ENCODE results near the gene MLANA.

Gene MLANA

DNA sequence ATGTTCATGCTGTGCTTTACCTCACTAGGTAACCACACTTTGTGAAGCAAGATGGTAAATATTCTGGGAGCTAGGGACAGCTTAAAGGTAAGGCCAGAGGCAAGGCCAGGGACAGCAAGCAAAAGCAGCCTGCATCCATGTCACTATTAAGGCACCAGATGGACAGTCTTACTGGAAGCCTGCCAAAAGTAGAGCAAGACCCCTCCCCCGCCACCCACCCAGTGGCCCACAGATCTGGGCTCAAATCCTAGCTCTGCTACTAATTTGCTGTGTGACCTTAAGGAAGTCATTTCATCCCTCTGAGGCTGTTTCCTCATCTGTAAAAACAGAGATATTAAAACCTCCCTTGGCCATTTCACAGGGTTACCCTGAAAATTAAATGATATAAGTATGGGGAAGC is 44.6 kb upstream of the MLANA start:
- H3K27ac ChIP-seq = peak overlapping the region; percentile 38
- H3K4me3 ChIP-seq (ENCODE audit: low read depth, low read length) = no peak overlapping the region
- peak; percentile 83 for DNase-seq
- TF ChIP-seq, protein P1, sequence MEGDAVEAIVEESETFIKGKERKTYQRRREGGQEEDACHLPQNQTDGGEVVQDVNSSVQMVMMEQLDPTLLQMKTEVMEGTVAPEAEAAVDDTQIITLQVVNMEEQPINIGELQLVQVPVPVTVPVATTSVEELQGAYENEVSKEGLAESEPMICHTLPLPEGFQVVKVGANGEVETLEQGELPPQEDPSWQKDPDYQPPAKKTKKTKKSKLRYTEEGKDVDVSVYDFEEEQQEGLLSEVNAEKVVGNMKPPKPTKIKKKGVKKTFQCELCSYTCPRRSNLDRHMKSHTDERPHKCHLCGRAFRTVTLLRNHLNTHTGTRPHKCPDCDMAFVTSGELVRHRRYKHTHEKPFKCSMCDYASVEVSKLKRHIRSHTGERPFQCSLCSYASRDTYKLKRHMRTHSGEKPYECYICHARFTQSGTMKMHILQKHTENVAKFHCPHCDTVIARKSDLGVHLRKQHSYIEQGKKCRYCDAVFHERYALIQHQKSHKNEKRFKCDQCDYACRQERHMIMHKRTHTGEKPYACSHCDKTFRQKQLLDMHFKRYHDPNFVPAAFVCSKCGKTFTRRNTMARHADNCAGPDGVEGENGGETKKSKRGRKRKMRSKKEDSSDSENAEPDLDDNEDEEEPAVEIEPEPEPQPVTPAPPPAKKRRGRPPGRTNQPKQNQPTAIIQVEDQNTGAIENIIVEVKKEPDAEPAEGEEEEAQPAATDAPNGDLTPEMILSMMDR (IDR thresholded peaks at IDR 0.05; ENCODE audit: low read depth, low read length) = no peak
- no peaks in the 10 kb centered on the region for H3K27me3 ChIP-seq (ENCODE audit: insufficient read depth, low read depth, severe bottlenecking)
- no peaks in the 10 kb centered on the region for H3K36me3 ChIP-seq
- no peaks in the 10 kb centered on the region for H3K9me3 ChIP-seq (ENCODE audit: severe bottlenecking)

GRCh38 chr9:5846501-5846921 is 44.2 kb upstream of the MLANA start:
- TF ChIP-seq, protein P1 (IDR thresholded peaks at IDR 0.05; ENCODE audit: low read depth, low read length) = no peak
- H3K27ac ChIP-seq = no peak overlapping the region
- no peaks in the 10 kb centered on the region for H3K9me3 ChIP-seq (ENCODE audit: severe bottlenecking)
- H3K27me3 ChIP-seq (ENCODE audit: insufficient read depth, low read depth, severe bottlenecking) = no peaks in the 10 kb centered on the region
- H3K36me3 ChIP-seq = no peaks in the 10 kb centered on the region
- no peak for DNase-seq
- no peak overlapping the region for H3K4me3 ChIP-seq (ENCODE audit: low read depth, low read length)

GRCh38 chr9:5848372-5848882 is 42.3 kb upstream of the MLANA start:
- Histone ChIP-seq H3K4me3 (ENCODE audit: low read depth, low read length) (no peak overlapping the region), H3K9me3 (ENCODE audit: severe bottlenecking) (no peaks in the 10 kb centered on the region), H3K36me3 (no peaks in the 10 kb centered on the region), H3K27me3 (ENCODE audit: insufficient read depth, low read depth, severe bottlenecking) (no peaks in the 10 kb centered on the region), H3K27ac (no peak overlapping the region)
- TF ChIP-seq, protein P1 (IDR thresholded peaks at IDR 0.05; ENCODE audit: low read depth, low read length) = no peak
- DNase-seq = no peak

- Histone ChIP-seq H3K36me3 (no peaks in the 10 kb centered on the region), H3K27me3 (ENCODE audit: insufficient read depth, low read depth, severe bottlenecking) (no peaks in the 10 kb centered on the region), H3K27ac (no peak overlapping the region), H3K4me3 (ENCODE audit: low read depth, low read length) (no peak overlapping the region), H3K9me3 (ENCODE audit: severe bottlenecking) (no peaks in the 10 kb centered on the region)
- TF ChIP-seq, protein P1 (IDR thresholded peaks at IDR 0.05; ENCODE audit: low read depth, low read length) = no peak
- no peak for DNase-seq
Measured at GRCh38 chr9:5850724-5851122, 40.0 kb upstream of the MLANA start.

DNA sequence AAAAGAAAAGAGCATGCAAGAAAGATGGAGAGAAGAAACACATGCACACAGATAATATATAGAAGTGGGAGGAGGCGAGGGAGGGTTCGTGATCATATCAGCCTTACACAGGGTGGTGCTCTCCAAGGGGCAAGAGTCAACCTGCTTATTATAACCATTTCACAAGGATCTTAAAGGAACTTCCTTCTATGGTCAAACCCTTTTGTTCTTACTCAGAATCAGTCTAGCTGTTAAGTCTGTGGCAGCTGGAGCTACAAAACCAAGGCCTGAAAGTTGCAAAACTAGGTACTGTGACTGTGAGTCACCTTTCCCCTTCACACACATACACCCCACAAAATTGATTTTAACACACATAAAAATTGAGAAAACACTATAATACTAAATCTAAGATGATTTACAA is 39.2 kb upstream of the MLANA start:
- H3K27ac ChIP-seq = no peak overlapping the region
- no peak overlapping the region for H3K4me3 ChIP-seq (ENCODE audit: low read depth, low read length)

More for the DNA sequence above, 39.2 kb upstream of the MLANA start:
- H3K27me3 ChIP-seq (ENCODE audit: insufficient read depth, low read depth, severe bottlenecking) = no peaks in the 10 kb centered on the region
- DNase-seq = no peak
- TF ChIP-seq, protein P1 (IDR thresholded peaks at IDR 0.05; ENCODE audit: low read depth, low read length) = no peak
- no peaks in the 10 kb centered on the region for H3K9me3 ChIP-seq (ENCODE audit: severe bottlenecking)
- H3K36me3 ChIP-seq = no peaks in the 10 kb centered on the region
